HG02588 (cell line): Measurements from ENCODE around the gene MTHFD2L.
"Not testable (repeated sequence)": the region's sequence is repeated elsewhere in the genome, so short reads cannot be mapped to it uniquely, and the experiment has no call there.

Experiments
- ATAC-seq: cut with Tn5 transposase; IDR thresholded peaks from one replicate; pipeline ENCODE4 v1.9.1; 2021; ENCODE audit warnings: mild to moderate bottlenecking, moderate library complexity; ENCODE audit not compliant: unreplicated experiment

MTHFD2L gene

GRCh38 chr4:74181219-74181618 is 23.3 kb downstream of the MTHFD2L start:
- ATAC-seq = no peak

DNA sequence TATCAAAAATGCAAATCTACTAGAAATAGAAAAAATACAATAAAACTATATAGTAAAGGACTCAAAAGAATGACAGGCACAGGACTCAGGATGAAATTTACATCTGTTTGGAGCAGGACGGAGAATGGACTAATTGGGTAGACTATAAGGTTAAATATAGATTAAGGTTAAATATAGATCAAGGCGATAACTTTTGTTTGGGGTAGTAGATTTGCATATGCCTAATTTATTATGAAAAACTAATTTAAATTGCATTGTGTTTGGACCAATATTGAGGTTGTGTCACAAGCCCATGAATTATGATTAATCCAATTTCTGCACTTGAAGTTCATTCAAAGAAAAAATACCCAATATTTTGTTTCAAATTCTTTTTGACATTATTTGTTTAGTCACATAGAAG is 31.0 kb downstream of the MTHFD2L start:
- no peak for ATAC-seq

DNA sequence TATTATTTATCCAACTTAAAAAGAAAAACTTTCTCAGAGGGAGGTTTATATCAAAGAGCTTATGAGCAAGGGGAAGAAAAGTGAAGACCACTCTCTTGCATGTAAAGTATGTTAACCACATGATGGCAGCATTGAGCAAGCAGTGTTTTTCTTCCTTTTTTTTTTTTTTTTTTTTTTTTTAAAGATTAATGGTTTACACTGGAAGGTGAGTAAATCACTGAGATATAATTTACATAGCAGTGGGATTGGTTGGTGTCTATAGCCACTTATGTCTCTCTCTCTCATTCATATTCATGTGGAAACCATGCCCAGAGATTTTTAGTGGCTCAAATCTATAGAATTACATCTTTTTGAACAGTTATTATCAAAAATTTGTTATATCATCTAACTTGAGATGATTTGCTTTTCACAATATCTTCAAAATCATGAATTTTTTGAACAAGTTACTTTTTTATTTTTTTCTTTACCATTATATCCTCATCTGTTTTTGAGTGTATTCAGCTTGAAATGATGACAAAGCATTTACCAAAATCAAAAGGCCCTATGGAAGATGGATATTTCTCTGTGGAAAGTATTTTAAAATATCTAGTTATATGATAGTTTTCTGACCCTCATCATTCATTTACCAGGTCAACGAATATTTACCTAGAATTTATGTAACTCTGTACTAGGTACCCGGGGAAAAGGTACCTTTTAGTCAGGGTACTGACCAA is 31.6 kb downstream of the MTHFD2L start:
- ATAC-seq = no peak

- ATAC-seq = no peak
Measured at GRCh38 chr4:74190332-74190731, 32.4 kb downstream of the MTHFD2L start.

GRCh38 chr4:74190919-74191397 is 33.0 kb downstream of the MTHFD2L start:
- no peak for ATAC-seq

DNA sequence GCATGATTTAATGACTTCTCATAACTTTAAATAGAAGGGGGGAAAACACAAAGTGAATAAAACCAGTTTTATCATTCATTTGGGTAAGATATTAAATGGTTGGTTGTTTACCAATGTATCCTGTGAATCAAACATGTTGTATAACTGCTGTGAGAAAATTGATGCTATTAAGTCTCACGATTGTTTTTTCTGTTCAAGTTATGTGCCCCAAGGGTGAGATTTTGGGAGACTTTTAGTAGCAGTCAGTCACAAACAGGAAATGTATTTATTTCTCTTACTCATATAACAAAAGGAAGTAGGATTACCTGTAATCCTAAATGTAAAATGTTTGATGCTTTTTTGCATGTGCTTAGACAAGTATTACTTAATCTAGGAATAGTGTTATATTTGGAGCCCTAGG is 39.2 kb downstream of the MTHFD2L start:
- no peak for ATAC-seq

GRCh38 chr4:74202062-74202586 is 44.2 kb downstream of the MTHFD2L start:
- no peak for ATAC-seq

GRCh38 chr4:74203467-74203866 is 45.5 kb downstream of the MTHFD2L start:
- no peak for ATAC-seq

DNA sequence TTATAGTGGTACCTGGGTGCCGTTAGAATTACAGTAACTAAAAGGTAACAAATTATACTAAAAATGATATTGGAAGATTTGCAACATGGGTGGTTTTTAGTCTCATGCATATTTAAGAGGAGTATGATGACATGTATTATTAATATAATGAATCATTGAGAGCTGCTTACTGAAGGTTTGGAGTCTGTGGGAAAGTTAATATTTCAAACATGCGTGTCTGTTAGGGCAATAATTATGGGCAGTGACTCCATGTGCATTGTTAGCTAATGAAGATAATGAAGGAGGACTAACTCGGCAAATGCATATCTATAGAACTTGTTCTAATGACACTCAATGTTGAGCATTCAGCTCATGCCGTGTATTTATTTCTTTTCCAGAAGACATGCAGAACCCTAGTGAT is 47.1 kb downstream of the MTHFD2L start:
- ATAC-seq = no peak

DNA sequence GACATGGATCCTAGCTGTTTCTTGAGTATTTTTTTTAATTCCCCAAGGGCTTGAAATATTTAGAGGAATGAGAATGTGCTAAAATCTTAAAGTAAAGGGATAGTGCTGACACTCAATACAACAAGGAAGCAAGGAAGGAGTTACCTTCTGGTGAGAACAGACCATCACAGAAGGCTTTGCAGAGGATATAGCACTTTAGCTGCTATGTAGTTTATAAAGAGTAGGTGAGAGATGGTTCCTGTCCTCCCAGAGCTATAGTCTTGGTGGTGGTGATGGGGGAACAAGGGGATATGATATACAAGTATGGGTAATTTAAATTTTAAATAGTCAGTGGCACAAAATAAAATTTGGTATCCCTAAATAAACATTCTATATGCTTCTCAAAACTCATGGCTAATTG is 47.6 kb downstream of the MTHFD2L start:
- no peak for ATAC-seq

GRCh38 chr4:74206088-74206825 is 48.3 kb downstream of the MTHFD2L start:
- peak; percentile 79 for ATAC-seq

GRCh38 chr4:74214457-74215159 is 56.7 kb downstream of the MTHFD2L start:
- ATAC-seq = not testable (repeated sequence)

- ATAC-seq = not testable (repeated sequence)
Measured at GRCh38 chr4:74215236-74215635, 57.3 kb downstream of the MTHFD2L start.

GRCh38 chr4:74217365-74217764 is 59.4 kb downstream of the MTHFD2L start:
- ATAC-seq = no peak

DNA sequence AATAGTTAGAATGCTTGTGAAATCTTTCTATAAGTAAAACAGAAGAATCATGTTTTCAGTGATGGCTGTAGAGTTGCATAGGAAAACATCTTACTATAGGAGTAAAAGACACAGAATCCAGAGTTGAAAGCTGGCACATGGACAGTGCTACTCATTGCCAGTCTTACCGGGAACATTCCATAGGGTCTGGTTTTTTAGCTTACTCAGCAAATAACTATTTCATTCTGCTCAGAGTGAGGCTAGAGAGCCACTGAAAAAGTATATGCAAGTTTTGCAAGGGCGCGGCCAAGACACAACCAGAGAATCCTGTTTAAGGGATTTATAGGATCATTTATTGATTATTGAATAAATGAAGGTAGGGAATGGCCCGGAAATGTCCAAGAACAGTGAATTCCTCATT is 60.3 kb downstream of the MTHFD2L start:
- ATAC-seq = no peak

DNA sequence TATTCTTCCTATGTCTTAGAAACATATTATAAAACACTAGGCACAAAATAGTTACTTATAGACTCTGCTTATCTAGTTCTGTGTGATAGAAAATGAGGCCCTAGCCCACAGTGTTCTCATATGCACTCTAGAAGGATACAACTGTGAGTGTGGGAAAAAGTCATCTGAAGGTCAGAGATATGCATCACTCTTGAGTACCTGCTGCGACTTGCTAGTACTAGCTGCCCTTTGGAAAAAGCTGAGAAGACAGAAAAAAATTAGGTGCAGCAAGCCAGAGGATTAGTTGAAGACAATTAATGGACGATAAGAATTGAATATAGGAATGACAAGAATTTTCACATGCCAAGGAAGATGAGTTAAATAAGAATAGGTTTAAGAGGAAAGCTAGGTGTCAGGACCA is 61.3 kb downstream of the MTHFD2L start:
- no peak for ATAC-seq

DNA sequence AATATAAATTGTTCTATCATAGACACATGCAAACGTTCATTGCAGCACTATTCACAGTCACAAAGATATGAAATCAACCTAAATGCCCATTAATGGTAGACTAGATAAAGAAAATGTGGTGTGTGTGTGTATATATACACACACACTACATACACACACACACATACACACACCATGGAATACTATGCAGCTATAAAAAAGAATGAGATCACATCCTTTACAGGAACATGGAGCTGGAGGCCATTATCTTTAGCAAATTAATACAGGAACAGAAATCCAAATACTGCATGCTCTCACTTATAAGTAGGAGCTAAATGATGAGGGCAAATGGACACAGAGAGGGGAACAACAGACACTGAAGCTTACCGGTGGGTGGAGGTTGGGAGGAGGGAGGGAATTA is 65.2 kb downstream of the MTHFD2L start:
- ATAC-seq = no peak

DNA sequence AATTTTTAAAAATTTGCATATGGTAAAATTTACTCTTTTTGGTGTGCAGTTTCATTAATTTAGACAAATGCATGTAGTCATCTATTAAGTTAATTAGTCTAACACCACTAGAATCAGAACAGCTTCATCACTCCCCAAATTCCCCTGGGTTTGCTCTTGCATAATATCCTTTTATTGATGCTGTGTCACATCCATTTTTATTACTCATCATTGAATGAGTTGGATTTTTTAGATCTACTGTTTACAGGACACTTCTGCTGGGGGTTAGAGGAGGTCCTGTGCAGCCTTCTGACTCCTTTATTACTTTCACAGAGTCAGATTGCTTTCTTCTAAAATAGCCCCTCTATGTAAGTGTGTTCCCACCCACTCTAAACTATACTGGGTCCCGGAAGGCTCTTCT is 65.9 kb downstream of the MTHFD2L start:
- ATAC-seq = no peak

DNA sequence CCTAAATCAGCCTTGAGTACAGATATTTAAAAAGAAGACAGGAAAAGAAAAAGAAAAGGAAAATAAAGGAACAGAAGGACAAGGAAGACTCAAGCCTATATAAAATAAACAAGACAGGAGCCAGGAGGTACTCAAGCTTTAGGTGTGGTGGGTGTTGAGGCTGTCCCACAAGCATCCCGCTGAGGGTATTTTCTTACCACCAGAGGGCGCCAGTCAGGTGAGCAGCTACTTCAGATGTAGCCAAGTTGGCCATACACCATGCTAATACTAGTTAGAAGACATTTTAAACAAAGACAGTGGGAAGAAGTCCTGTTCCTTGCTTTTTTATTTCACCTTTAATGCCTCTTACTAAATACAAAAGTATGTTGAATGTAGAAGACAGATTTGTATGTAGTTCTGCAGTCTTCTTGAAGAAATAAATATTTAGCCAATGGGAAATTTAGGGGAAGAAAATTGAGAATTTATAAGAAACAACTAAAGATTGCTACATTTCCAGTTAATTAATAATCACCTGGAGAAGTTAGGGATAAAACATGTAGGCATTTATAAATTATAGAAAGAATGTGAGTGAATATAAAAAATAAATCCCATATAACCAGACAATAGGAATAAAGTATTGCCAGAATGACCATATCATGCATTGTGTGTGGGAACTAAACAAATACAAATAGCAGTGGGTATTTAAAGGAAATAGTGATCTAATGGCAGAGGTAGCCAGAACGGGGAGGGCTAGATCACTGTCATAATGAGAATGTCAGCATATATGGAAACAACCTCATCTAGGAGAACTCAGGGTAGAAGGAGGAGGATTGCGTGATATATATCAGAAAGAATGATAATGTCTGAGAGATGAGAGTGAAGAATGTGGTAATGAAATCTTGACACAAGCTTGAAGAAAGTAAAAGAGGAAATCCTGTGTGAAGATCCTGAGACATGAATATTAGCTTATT is 71.0 kb downstream of the MTHFD2L start:
- ATAC-seq = peak; percentile 89

GRCh38 chr4:74230902-74231499 is 73.1 kb downstream of the MTHFD2L start:
- no peak for ATAC-seq
